ENCODE data around the gene TRPV4. TPM values are rescaled to one million over a fixed set of nuclear protein-coding genes. Genes with fewer than 3 reads are reported as not detected.

The TRPV4 gene
- polyA plus RNA-seq, 1 of the 3 experiments (the other 2 are of a cell fraction) = 5.2 TPM

GRCh38 chr12:109878247-109878625 lies 45.0 kb upstream of the TRPV4 start:
- no peak overlapping the region for H3K9ac ChIP-seq
- peaks cover 58% of the 10 kb centered on the region for H3K79me2 ChIP-seq (ENCODE audit: insufficient read depth)
- no peaks in the 10 kb centered on the region for H3F3A ChIP-seq (replicated peaks; ENCODE audit: insufficient read depth)
- TF ChIP-seq SIN3A (IDR thresholded peaks at IDR 0.05; ENCODE audit: borderline replicate concordance, low read depth, low read length) = no peak
- TF ChIP-seq ELF1 (IDR thresholded peaks at IDR 0.05) = no peak
- TF ChIP-seq PBX3 (IDR thresholded peaks at IDR 0.05) = no peak
- TF ChIP-seq, protein P1, sequence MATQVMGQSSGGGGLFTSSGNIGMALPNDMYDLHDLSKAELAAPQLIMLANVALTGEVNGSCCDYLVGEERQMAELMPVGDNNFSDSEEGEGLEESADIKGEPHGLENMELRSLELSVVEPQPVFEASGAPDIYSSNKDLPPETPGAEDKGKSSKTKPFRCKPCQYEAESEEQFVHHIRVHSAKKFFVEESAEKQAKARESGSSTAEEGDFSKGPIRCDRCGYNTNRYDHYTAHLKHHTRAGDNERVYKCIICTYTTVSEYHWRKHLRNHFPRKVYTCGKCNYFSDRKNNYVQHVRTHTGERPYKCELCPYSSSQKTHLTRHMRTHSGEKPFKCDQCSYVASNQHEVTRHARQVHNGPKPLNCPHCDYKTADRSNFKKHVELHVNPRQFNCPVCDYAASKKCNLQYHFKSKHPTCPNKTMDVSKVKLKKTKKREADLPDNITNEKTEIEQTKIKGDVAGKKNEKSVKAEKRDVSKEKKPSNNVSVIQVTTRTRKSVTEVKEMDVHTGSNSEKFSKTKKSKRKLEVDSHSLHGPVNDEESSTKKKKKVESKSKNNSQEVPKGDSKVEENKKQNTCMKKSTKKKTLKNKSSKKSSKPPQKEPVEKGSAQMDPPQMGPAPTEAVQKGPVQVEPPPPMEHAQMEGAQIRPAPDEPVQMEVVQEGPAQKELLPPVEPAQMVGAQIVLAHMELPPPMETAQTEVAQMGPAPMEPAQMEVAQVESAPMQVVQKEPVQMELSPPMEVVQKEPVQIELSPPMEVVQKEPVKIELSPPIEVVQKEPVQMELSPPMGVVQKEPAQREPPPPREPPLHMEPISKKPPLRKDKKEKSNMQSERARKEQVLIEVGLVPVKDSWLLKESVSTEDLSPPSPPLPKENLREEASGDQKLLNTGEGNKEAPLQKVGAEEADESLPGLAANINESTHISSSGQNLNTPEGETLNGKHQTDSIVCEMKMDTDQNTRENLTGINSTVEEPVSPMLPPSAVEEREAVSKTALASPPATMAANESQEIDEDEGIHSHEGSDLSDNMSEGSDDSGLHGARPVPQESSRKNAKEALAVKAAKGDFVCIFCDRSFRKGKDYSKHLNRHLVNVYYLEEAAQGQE (IDR thresholded peaks at IDR 0.05; ENCODE audit: low read depth, low read length) = no peak
- no peak for TF ChIP-seq ZBTB33 (IDR thresholded peaks at IDR 0.05; ENCODE audit: borderline replicate concordance, low read depth)
- no peak for TF ChIP-seq CTCF (IDR thresholded peaks at IDR 0.05)
- no peak for TF ChIP-seq FOXJ3 (CRISPR knock-in tag; IDR thresholded peaks at IDR 0.05)
- no peak for TF ChIP-seq TEAD4 (IDR thresholded peaks at IDR 0.05; ENCODE audit: borderline replicate concordance, insufficient read depth)
- TF ChIP-seq, protein P2, sequence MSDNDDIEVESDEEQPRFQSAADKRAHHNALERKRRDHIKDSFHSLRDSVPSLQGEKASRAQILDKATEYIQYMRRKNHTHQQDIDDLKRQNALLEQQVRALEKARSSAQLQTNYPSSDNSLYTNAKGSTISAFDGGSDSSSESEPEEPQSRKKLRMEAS (IDR thresholded peaks at IDR 0.05; ENCODE audit: low read depth) = no peak
- no peak for TF ChIP-seq EP300 (IDR thresholded peaks at IDR 0.05; ENCODE audit: borderline replicate concordance in 1 of 2, low read depth in 1 of 2, low read length in 1 of 2)
- TF ChIP-seq GABPA (IDR thresholded peaks at IDR 0.05; ENCODE audit: low read depth) = no peak
- no peak for TF ChIP-seq RCOR1 (IDR thresholded peaks at IDR 0.05; ENCODE audit: low read length)
- TF ChIP-seq EZH2phosphoT487 (IDR thresholded peaks at IDR 0.05; ENCODE audit: borderline replicate concordance, low read depth) = no peak
- TF ChIP-seq NRF1 (IDR thresholded peaks at IDR 0.05; ENCODE audit: low read depth, low read length) = no peak
- TF ChIP-seq USF1 (IDR thresholded peaks at IDR 0.05; ENCODE audit: borderline replicate concordance, low read depth) = no peak
- TF ChIP-seq GATA2 (CRISPR knock-in tag; IDR thresholded peaks at IDR 0.05) = no peak
- no peak for TF ChIP-seq USF2 (IDR thresholded peaks at IDR 0.05; ENCODE audit: borderline replicate concordance, low read depth, low read length)
- TF ChIP-seq MXI1 (IDR thresholded peaks at IDR 0.05; ENCODE audit: low read depth, low read length) = no peak
- no peak for TF ChIP-seq RFX5 (IDR thresholded peaks at IDR 0.05; ENCODE audit: low read length)
- no peaks in the 10 kb centered on the region for H3K27me3 ChIP-seq (ENCODE audit: insufficient read depth)
- peaks cover 0 to 19% of the 10 kb centered on the region in 2 experiments; a peak in 1 of 4 replicates for H3K4me1 ChIP-seq (ENCODE audit: control insufficient read depth in 1 of 2, insufficient read depth in 2 of 2, low read depth in 1 of 2, low read length in 1 of 2)
- H3K9me2 ChIP-seq = no peaks in the 10 kb centered on the region
- 84% methylated on average over 3 of the region's 3 CpGs for WGBS (ENCODE audit: low lambda C conversion rate)
- no peak for DNase-seq
- no peaks in the 10 kb centered on the region; the same call in 1 of the 2 replicates for H4K20me1 ChIP-seq (ENCODE audit: insufficient read depth)
- H3K4me3 ChIP-seq (ENCODE audit: low read depth in 2 of 2, low read length in 1 of 2) = no peak overlapping the region
- no peak overlapping the region for H3K27ac ChIP-seq (ENCODE audit: low read depth in 2 of 2, low read length in 1 of 2)
- H3K9me3 ChIP-seq = no peaks in the 10 kb centered on the region
- POLR2A ChIA-PET = no interaction called here
- H3K36me3 ChIP-seq (replicated peaks in 1 of 2; ENCODE audit: control insufficient read depth in 1 of 2, insufficient read depth in 2 of 2, low read length in 1 of 2) = no peaks in the 10 kb centered on the region
- CTCF ChIA-PET = interaction anchor here (1.1 to 3.9 kb wide), 4 partner anchors 25 to 445 kb away, joined by 3 to 26 read pairs (median 3); no protein-coding TSS in a partner anchor
- no peak overlapping the region for H2AFZ ChIP-seq (ENCODE audit: low read depth)
- peak overlapping the region; percentile 92 for H3K4me2 ChIP-seq
